Sigmoid colon (tissue), 4 donors: ENCODE measurements around the gene KBTBD6.

ENCODE experiments used
- POLR2A ChIP-seq, 2 donors: fragments of 450-650 bp; IDR thresholded peaks; one replicate each; pipeline ENCODE4 v1.6.1; 2016; ENCODE audit warnings: antibody characterized with exemption in 2 of 2, mild to moderate bottlenecking in 2 of 2, moderate library complexity in 2 of 2
- POLR2AphosphoS5 ChIP-seq, 4 donors: sonication (generic); formaldehyde crosslinking; IDR thresholded peaks; one replicate each; pipeline ENCODE4 v1.6.1; 2017; ENCODE audit warnings: antibody characterized with exemption in 4 of 4
- TF ChIP-seq, protein P1 (sequence below), 4 experiments: fragments of 450-650 bp in 3 of 4; fragments of 200-600 bp in 1 of 4; IDR thresholded peaks; one replicate each; pipeline ENCODE4 v1.5.1; 2016 to 2019; ENCODE audit warnings: antibody characterized with exemption in 4 of 4, mild to moderate bottlenecking in 3 of 4, moderate library complexity in 2 of 4

DNA sequence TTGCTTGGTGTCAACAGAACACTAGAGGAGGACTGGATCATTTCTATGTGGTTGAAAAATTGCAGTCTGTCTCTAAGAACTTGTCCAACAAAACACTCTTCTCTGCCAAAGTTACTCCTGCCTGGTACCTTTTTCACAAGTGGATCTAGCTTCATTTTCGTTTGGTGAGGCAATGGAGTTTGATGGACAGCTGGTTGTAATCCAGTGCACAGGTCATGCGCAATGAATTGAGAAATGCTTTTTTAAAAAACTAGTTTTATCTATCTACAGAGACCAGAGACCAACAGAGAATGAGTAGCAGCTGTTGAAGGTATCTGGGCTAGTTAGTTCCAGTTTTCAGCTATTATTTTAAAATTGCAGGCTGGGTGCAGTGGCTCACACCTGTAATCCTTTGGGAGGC, 12.0 kb upstream of the KBTBD6 start:
- TF ChIP-seq, protein P1, sequence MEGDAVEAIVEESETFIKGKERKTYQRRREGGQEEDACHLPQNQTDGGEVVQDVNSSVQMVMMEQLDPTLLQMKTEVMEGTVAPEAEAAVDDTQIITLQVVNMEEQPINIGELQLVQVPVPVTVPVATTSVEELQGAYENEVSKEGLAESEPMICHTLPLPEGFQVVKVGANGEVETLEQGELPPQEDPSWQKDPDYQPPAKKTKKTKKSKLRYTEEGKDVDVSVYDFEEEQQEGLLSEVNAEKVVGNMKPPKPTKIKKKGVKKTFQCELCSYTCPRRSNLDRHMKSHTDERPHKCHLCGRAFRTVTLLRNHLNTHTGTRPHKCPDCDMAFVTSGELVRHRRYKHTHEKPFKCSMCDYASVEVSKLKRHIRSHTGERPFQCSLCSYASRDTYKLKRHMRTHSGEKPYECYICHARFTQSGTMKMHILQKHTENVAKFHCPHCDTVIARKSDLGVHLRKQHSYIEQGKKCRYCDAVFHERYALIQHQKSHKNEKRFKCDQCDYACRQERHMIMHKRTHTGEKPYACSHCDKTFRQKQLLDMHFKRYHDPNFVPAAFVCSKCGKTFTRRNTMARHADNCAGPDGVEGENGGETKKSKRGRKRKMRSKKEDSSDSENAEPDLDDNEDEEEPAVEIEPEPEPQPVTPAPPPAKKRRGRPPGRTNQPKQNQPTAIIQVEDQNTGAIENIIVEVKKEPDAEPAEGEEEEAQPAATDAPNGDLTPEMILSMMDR (IDR thresholded peaks at IDR 0.05): no peak
- TF ChIP-seq POLR2AphosphoS5 (IDR thresholded peaks at IDR 0.05) (no peak), POLR2A (IDR thresholded peaks at IDR 0.05) (no peak)
